PC-3 (cell line): ENCODE data around the gene FAHD1. TPM values are rescaled to one million over a fixed set of nuclear protein-coding genes. Genes with fewer than 3 reads are reported as not detected.

Experiments used
- ATAC-seq: fragments of 200-7000 bp; cut with Tn5 transposase; 2 replicates; pipeline ENCODE4 v1.9.1; 2020; ENCODE audit warnings: mild to moderate bottlenecking, moderate library complexity
- BruUV-seq: library from RNA; stranded (reverse); fragments of 400-500 nt; replicated peaks from 2 replicates; lab custom pipeline; 2021; lab: Mats Ljungman, UMichigan
- CTCF ChIA-PET: fragments of 300-600 bp; sonication (Branson Sonifier 250); formaldehyde crosslinking; loops from one replicate; lab custom pipeline; 2022; ENCODE audit warnings: antibody characterized with exemption; lab: Charles Lee
- POLR2A ChIA-PET: fragments of 300-600 bp; sonication (Branson Sonifier 250); formaldehyde crosslinking; loops from one replicate; lab custom pipeline; 2022; ENCODE audit warnings: antibody characterized with exemption; ENCODE audit not compliant: unreplicated experiment; lab: Charles Lee
- DNase-seq: peaks from one replicate; pipeline ENCODE4 v3.0.0-alpha.2; 2015
- H2AFZ ChIP-seq: fragments of 300-600 bp; sonication (generic); 2 replicates; pipeline ENCODE4 v1.6.0; 2016; ENCODE audit warnings: antibody characterized with exemption, low read length
- H3F3A ChIP-seq: fragments of 300-600 bp; sonication (generic); one replicate; pipeline ENCODE4 v1.6.0; 2017; ENCODE audit warnings: antibody characterized with exemption, low read length, control low read depth, mild to moderate bottlenecking; ENCODE audit not compliant: unreplicated experiment
- H3K27ac ChIP-seq: fragments of 300-600 bp; sonication (generic); 2 replicates; pipeline ENCODE4 v1.5.1; 2016; ENCODE audit warnings: mild to moderate bottlenecking, low read length
- H3K27me3 ChIP-seq: fragments of 300-600 bp; sonication (generic); 2 replicates; pipeline ENCODE4 v1.6.1; 2016; ENCODE audit warnings: low read length, mixed read lengths
- H3K36me3 ChIP-seq: fragments of 300-600 bp; sonication (generic); 2 replicates; pipeline ENCODE4 v1.6.1; 2016; ENCODE audit warnings: low read depth, mixed run types, low read length, mixed read lengths
- H3K4me1 ChIP-seq: fragments of 300-600 bp; sonication (generic); 2 replicates; pipeline ENCODE4 v1.5.1; 2016; ENCODE audit warnings: low read length; ENCODE audit not compliant: insufficient read depth
- H3K4me2 ChIP-seq: fragments of 300-600 bp; sonication (generic); 2 replicates; pipeline ENCODE4 v1.6.0; 2016; ENCODE audit warnings: low read length
- H3K4me3 ChIP-seq: fragments of 300-600 bp; sonication (generic); 2 replicates; pipeline ENCODE4 v1.5.1; 2016; ENCODE audit warnings: mild to moderate bottlenecking, low read length, mixed read lengths
- H3K79me2 ChIP-seq: fragments of 300-600 bp; sonication (generic); 2 replicates; pipeline ENCODE4 v1.6.1; 2017; ENCODE audit warnings: low read length, mixed read lengths
- H3K9ac ChIP-seq: fragments of 300-600 bp; sonication (generic); 2 replicates; pipeline ENCODE4 v1.6.0; 2016; ENCODE audit warnings: mild to moderate bottlenecking, low read length
- H3K9me2 ChIP-seq: fragments of 300-600 bp; sonication (generic); replicated peaks from 2 replicates; pipeline ENCODE4 v1.6.1; 2016; ENCODE audit warnings: mixed run types, low read length, mixed read lengths
- H3K9me3 ChIP-seq: fragments of 300-600 bp; sonication (generic); 2 replicates; pipeline ENCODE4 v1.6.1; 2016; ENCODE audit warnings: low read length, mixed read lengths
- H4K20me1 ChIP-seq: fragments of 300-600 bp; sonication (generic); 2 replicates; pipeline ENCODE4 v1.6.1; 2016; ENCODE audit warnings: low read length, mixed read lengths
- CTCF ChIP-seq: fragments of 300-600 bp; sonication (generic); conservative IDR thresholded peaks from 2 replicates; pipeline ENCODE4 v1.5.1; 2017; ENCODE audit warnings: antibody characterized with exemption, low read depth, mild to moderate bottlenecking, low read length
- EZH2 ChIP-seq: fragments of 300-600 bp; sonication (generic); IDR thresholded peaks from one replicate; pipeline ENCODE4 v1.6.1; 2017; ENCODE audit warnings: antibody characterized with exemption, mild to moderate bottlenecking, low read length; ENCODE audit not compliant: unreplicated experiment
- EZH2phosphoT487 ChIP-seq: fragments of 300-600 bp; sonication (generic); IDR thresholded peaks from 2 replicates; pipeline ENCODE4 v1.6.1; 2018; ENCODE audit warnings: mild to moderate bottlenecking, antibody characterized with exemption, low read length, borderline replicate concordance
- intact Hi-C: fragments of 100-400 bp; cut with micrococcal nuclease; formaldehyde crosslinking; loops from 2 replicates; pipeline ENCODE4 v1.9.0; 2023
- total RNA-seq: library from RNA; depleted of rRNA; stranded (reverse); fragments of >200 nt; gene quantifications from 2 replicates; pipeline ENCODE4 v1.2.3, GENCODE V29; 2014

FAHD1 gene
- total RNA-seq, 1 experiment from 2014 or later: 37.5 TPM

GRCh38 chr16:1831186-1832075 is 4.4 kb downstream of the FAHD1 start:
- Histone ChIP-seq H3K9ac (no peak overlapping the region), H3K79me2 (peaks cover 40% of the 10 kb centered on the region), H3F3A (no peaks in the 10 kb centered on the region), H3K9me3 (no peaks in the 10 kb centered on the region), H3K36me3 (no peaks in the 10 kb centered on the region), H3K27ac (no peak overlapping the region), H4K20me1 (peaks cover 15% of the 10 kb centered on the region; the same call in 1 of the 2 replicates), H3K9me2 (no peaks in the 10 kb centered on the region), H2AFZ (no peak overlapping the region), H3K4me3 (no peak overlapping the region), H3K4me2 (no peak overlapping the region), H3K27me3 (no peaks in the 10 kb centered on the region), H3K4me1 (peaks cover 9% of the 10 kb centered on the region)
- intact Hi-C loops: no loop called here
- no peak for DNase-seq
- TF ChIP-seq CTCF (no peak), EZH2 (no peak), EZH2phosphoT487 (no peak)
- no TSS peak for BruUV-seq
- POLR2A ChIA-PET: no interaction called here
- CTCF ChIA-PET: interaction anchor here (0.7 kb wide), 1 partner anchor 140 kb away, joined by 3 read pairs; the partner anchor contains the start of gene TBL3
- no peak for ATAC-seq

- ATAC-seq (no peak), DNase-seq (no peak)
- no TSS peak for BruUV-seq
- H4K20me1 ChIP-seq: peaks cover 15% of the 10 kb centered on the region; the same call in 1 of the 2 replicates
- intact Hi-C loops: no loop called here
- no peak overlapping the region for H2AFZ ChIP-seq
- ChIA-PET CTCF (no interaction called here), POLR2A (no interaction called here)
- H3K79me2 ChIP-seq: peaks cover 31% of the 10 kb centered on the region
- no peaks in the 10 kb centered on the region for H3K9me3 ChIP-seq
- no peak overlapping the region for H3K4me3 ChIP-seq
- no peaks in the 10 kb centered on the region for H3K36me3 ChIP-seq
- no peaks in the 10 kb centered on the region for H3K27me3 ChIP-seq
- no peak overlapping the region for H3K4me2 ChIP-seq
- peaks cover 9% of the 10 kb centered on the region for H3K4me1 ChIP-seq
- no peak overlapping the region for H3K27ac ChIP-seq
- H3K9me2 ChIP-seq: no peaks in the 10 kb centered on the region
- H3K9ac ChIP-seq: no peak overlapping the region
- no peaks in the 10 kb centered on the region for H3F3A ChIP-seq
- TF ChIP-seq EZH2 (no peak), CTCF (no peak), EZH2phosphoT487 (no peak)
These were observed 5.9 kb downstream of the FAHD1 start for GRCh38 chr16:1832838-1833454.
